HepG2 (cell line): ENCODE data around the gene FOXK2. TPM values are rescaled to one million over a fixed set of nuclear protein-coding genes. Genes with fewer than 3 reads are reported as not detected.

ENCODE experiments used
- AGO2 ChIP-seq: fragments of 200-400 bp; formaldehyde crosslinking; optimal IDR thresholded peaks from 2 replicates; pipeline ENCODE3; 2017; ENCODE audit warnings: mild to moderate bottlenecking, low read depth, low read length, moderate library complexity
- CHCHD3 ChIP-seq: sonication (generic); formaldehyde crosslinking; IDR thresholded peaks from 2 replicates; pipeline ENCODE4 v1.8.0; 2022; ENCODE audit warnings: mild to moderate bottlenecking, missing genetic modification reagents, moderate library complexity
- DDIT3 ChIP-seq: sonication (generic); formaldehyde crosslinking; IDR thresholded peaks from 2 replicates; pipeline ENCODE4 v1.4.0; 2020; ENCODE audit warnings: mild to moderate bottlenecking, missing genetic modification reagents
- FIP1L1 ChIP-seq: fragments of 200-400 bp; formaldehyde crosslinking; IDR thresholded peaks from 2 replicates; pipeline ENCODE4 v1.6.1; 2018; ENCODE audit warnings: low read depth, mild to moderate bottlenecking, low read length, moderate library complexity, borderline replicate concordance; ENCODE audit not compliant: insufficient read depth
- GFI1 ChIP-seq: sonication (generic); formaldehyde crosslinking; IDR thresholded peaks from 2 replicates; pipeline ENCODE4 v1.5.0; 2020; ENCODE audit warnings: missing genetic modification reagents, mild to moderate bottlenecking, borderline replicate concordance
- HDAC1 ChIP-seq: sonication (generic); formaldehyde crosslinking; IDR thresholded peaks from 2 replicates; pipeline ENCODE4 v1.5.1; 2020; ENCODE audit warnings: mild to moderate bottlenecking, missing genetic modification reagents
- ISX ChIP-seq: sonication (generic); formaldehyde crosslinking; conservative IDR thresholded peaks from 2 replicates; pipeline ENCODE4 v1.5.0; 2020; ENCODE audit warnings: missing genetic modification reagents
- KDM1A ChIP-seq: IDR thresholded peaks from 2 replicates; pipeline ENCODE4 v1.6.1; 2016; ENCODE audit warnings: missing compliant biosample characterization
- KDM4B ChIP-seq: sonication (generic); formaldehyde crosslinking; IDR thresholded peaks from 2 replicates; pipeline ENCODE4 v1.4.0; 2020; ENCODE audit warnings: missing genetic modification reagents
- NFKB2 ChIP-seq: sonication (generic); formaldehyde crosslinking; IDR thresholded peaks from 2 replicates; pipeline ENCODE4 v1.4.0; 2020; ENCODE audit warnings: missing genetic modification reagents, borderline replicate concordance
- ONECUT2 ChIP-seq: sonication (generic); formaldehyde crosslinking; IDR thresholded peaks from 2 replicates; pipeline ENCODE4 v1.4.0; 2020; ENCODE audit warnings: missing genetic modification reagents
- RERE ChIP-seq: IDR thresholded peaks from 2 replicates; pipeline ENCODE4 v1.6.1; 2016; ENCODE audit warnings: low read depth, missing genetic modification reagents, missing compliant biosample characterization
- RFX1 ChIP-seq: fragments of 450-650 bp; IDR thresholded peaks from 2 replicates; pipeline ENCODE4 v1.6.1; 2017
- RXRB ChIP-seq: IDR thresholded peaks from 2 replicates; pipeline ENCODE4 v1.6.1; 2016; ENCODE audit warnings: borderline replicate concordance, missing genetic modification reagents, missing compliant biosample characterization
- STAG1 ChIP-seq: sonication (generic); formaldehyde crosslinking; IDR thresholded peaks from 2 replicates; pipeline ENCODE4 v1.4.0; 2020; ENCODE audit warnings: missing genetic modification reagents
- TEAD2 ChIP-seq: sonication (generic); formaldehyde crosslinking; IDR thresholded peaks from 2 replicates; pipeline ENCODE4 v1.9.0; 2021; ENCODE audit warnings: missing genetic modification reagents
- TMF1 ChIP-seq: sonication (generic); formaldehyde crosslinking; IDR thresholded peaks from 2 replicates; pipeline ENCODE4 v1.8.1; 2022; ENCODE audit warnings: low read depth, missing genetic modification reagents
- ZBTB20 ChIP-seq: sonication (generic); formaldehyde crosslinking; IDR thresholded peaks from 2 replicates; pipeline ENCODE4 v1.8.1; 2023; ENCODE audit warnings: missing genetic modification reagents, low read depth, mild to moderate bottlenecking, borderline replicate concordance
- ZFYVE20 ChIP-seq: sonication (generic); formaldehyde crosslinking; IDR thresholded peaks from 2 replicates; pipeline ENCODE4 v1.8.0; 2023; ENCODE audit warnings: low read depth, mild to moderate bottlenecking, moderate library complexity, missing genetic modification reagents, borderline replicate concordance
- ZNF263 ChIP-seq: sonication (generic); formaldehyde crosslinking; IDR thresholded peaks from 2 replicates; pipeline ENCODE4 v1.4.0; 2020; ENCODE audit warnings: missing genetic modification reagents
- ZNF326 ChIP-seq: sonication (generic); formaldehyde crosslinking; IDR thresholded peaks from 2 replicates; pipeline ENCODE4 v1.4.0; 2020; ENCODE audit warnings: missing genetic modification reagents, borderline replicate concordance
- ZNF382 ChIP-seq: sonication (generic); formaldehyde crosslinking; IDR thresholded peaks from 2 replicates; pipeline ENCODE4 v1.5.0; 2020; ENCODE audit warnings: missing genetic modification reagents, mild to moderate bottlenecking, borderline replicate concordance
- ZNF44 ChIP-seq: sonication (generic); formaldehyde crosslinking; IDR thresholded peaks from 2 replicates; pipeline ENCODE4 v1.5.1; 2020; ENCODE audit warnings: mild to moderate bottlenecking, missing genetic modification reagents
- ZNF597 ChIP-seq: sonication (generic); formaldehyde crosslinking; IDR thresholded peaks from 2 replicates; pipeline ENCODE4 v1.5.0; 2020; ENCODE audit warnings: missing genetic modification reagents
- ZNF619 ChIP-seq: sonication (generic); formaldehyde crosslinking; IDR thresholded peaks from 2 replicates; pipeline ENCODE4 v1.4.0; 2020; ENCODE audit warnings: mild to moderate bottlenecking, missing genetic modification reagents
- ZNF773 ChIP-seq: sonication (generic); formaldehyde crosslinking; IDR thresholded peaks from 2 replicates; pipeline ENCODE4 v1.4.0; 2020; ENCODE audit warnings: missing genetic modification reagents, borderline replicate concordance
- polyA plus RNA-seq, 8 experiments: library from polyadenylated mRNA; depleted of rRNA in 3 of 8; stranded (reverse) in 7 of 8; unstranded in 1 of 8; fragments of >200 nt; fragmentation: Illumina TruSeq in 4 of 8; extraction: Trizol in 4 of 8; gene quantifications; 2 replicates each; pipeline versions ENCODE4 v1.2.1 to v1.2.3, GENCODE V29; 2011 to 2016; ENCODE audit warnings: low read depth in 4 of 8, missing spikeins in 1 of 8, mixed read lengths in 1 of 8; ENCODE audit not compliant: insufficient read depth in 1 of 8
- total RNA-seq, 5 experiments: library from RNA; depleted of rRNA; stranded (reverse); fragments of >200 nt; fragmentation: Illumina TruSeq; extraction: Trizol; gene quantifications; 2 replicates each; pipeline ENCODE4 v1.2.3, GENCODE V29; 2016; ENCODE audit warnings: low read depth in 1 of 5

Gene FOXK2
- total and polyA plus RNA-seq, 2 of the 13 experiments (the other 11 are each of a cell fraction or from before 2014, with no cell fraction given): 67.1 to 67.2 TPM

GRCh38 chr17:82647593-82648164 is 128.1 kb downstream of the FOXK2 start (continued):
- no peak for TF ChIP-seq ZNF44 (CRISPR knock-in tag)
- TF ChIP-seq AGO2: peak; percentile 68
- TF ChIP-seq ONECUT2 (CRISPR knock-in tag): no peak
- no peak for TF ChIP-seq STAG1 (CRISPR knock-in tag)
- no peak for TF ChIP-seq GFI1 (CRISPR knock-in tag)
- no peak for TF ChIP-seq ZNF597 (CRISPR knock-in tag)
- TF ChIP-seq ZNF619: no peak
- no peak for TF ChIP-seq DDIT3 (CRISPR knock-in tag)
- no peak for TF ChIP-seq RXRB (CRISPR knock-in tag)
- TF ChIP-seq ZBTB20 (CRISPR knock-in tag): no peak
- no peak for TF ChIP-seq TEAD2
- no peak for TF ChIP-seq TMF1 (CRISPR knock-in tag)
- no peak for TF ChIP-seq ZNF326 (CRISPR knock-in tag)
- no peak for TF ChIP-seq CHCHD3 (CRISPR knock-in tag)
- TF ChIP-seq KDM1A: no peak
- TF ChIP-seq RFX1: no peak
- TF ChIP-seq ZNF382 (CRISPR knock-in tag): no peak
- TF ChIP-seq NFKB2 (CRISPR knock-in tag): no peak
- TF ChIP-seq HDAC1 (CRISPR knock-in tag): no peak
- TF ChIP-seq KDM4B (CRISPR knock-in tag): no peak
- TF ChIP-seq RERE: no peak
- TF ChIP-seq ISX: no peak
- TF ChIP-seq ZNF263 (CRISPR knock-in tag): no peak
- TF ChIP-seq FIP1L1: no peak
- TF ChIP-seq ZNF773 (CRISPR knock-in tag): no peak
- no peak for TF ChIP-seq ZFYVE20 (CRISPR knock-in tag)
